ENCODE results near the gene IFNAR1.

DNA sequence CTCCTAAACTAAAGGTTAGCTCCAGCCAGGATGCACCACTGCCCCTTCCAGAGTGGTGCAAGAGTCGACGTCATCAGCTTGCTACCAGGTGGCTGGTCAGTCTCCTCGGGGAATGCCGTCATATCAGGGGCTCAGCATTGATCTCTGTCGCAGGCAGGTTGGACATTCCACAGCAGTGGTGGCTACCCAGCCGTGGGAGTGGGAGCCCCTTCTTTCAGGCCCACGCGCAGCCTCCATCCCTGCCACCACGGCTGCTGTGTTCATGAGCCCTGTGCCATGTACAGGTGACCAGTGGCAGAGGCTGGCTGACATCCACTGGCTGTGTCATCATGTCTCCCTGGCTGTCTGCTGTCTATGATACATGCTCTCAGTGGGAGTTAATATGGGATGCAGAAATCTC lies 33.1 kb upstream of the IFNAR1 start:
- TF ChIP-seq, protein P1, sequence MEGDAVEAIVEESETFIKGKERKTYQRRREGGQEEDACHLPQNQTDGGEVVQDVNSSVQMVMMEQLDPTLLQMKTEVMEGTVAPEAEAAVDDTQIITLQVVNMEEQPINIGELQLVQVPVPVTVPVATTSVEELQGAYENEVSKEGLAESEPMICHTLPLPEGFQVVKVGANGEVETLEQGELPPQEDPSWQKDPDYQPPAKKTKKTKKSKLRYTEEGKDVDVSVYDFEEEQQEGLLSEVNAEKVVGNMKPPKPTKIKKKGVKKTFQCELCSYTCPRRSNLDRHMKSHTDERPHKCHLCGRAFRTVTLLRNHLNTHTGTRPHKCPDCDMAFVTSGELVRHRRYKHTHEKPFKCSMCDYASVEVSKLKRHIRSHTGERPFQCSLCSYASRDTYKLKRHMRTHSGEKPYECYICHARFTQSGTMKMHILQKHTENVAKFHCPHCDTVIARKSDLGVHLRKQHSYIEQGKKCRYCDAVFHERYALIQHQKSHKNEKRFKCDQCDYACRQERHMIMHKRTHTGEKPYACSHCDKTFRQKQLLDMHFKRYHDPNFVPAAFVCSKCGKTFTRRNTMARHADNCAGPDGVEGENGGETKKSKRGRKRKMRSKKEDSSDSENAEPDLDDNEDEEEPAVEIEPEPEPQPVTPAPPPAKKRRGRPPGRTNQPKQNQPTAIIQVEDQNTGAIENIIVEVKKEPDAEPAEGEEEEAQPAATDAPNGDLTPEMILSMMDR (conservative IDR thresholded peaks at IDR 0.05; ENCODE audit: low read length) = no peak
- TF ChIP-seq EZH2phosphoT487 (IDR thresholded peaks at IDR 0.05; ENCODE audit: borderline replicate concordance) = no peak

All from Loucy (cell line).